Body of pancreas (tissue), 4 donors: ENCODE results near the gene PACS1. TPM values are rescaled to one million over a fixed set of nuclear protein-coding genes. Genes with fewer than 3 reads are reported as not detected.
A peak's percentile ranks its signal among the peaks of the same experiment; 100 is the strongest.
"Not testable (repeated sequence)": the region's sequence is repeated elsewhere in the genome, so short reads cannot be mapped to it uniquely, and the experiment has no call there.

Experiments used
- ATAC-seq: fragments of 150-250 bp; one replicate; pipeline ENCODE4 v1.9.1; 2016
- DNase-seq, 4 donors: peaks; one replicate each; pipeline ENCODE4 v3.0.0-alpha.2; 2019
- H3K27ac ChIP-seq, 4 donors: fragments of 200-600 bp; sonication (generic); 1 replicate in 3 of 4; 2 replicates in 1 of 4; pipeline versions ENCODE4 v1.5.1 to v1.6.1; 2016 to 2019; ENCODE audit warnings: mild to moderate bottlenecking in 1 of 4, mixed read lengths in 1 of 4, moderate library complexity in 1 of 4
- H3K27me3 ChIP-seq, 2 donors: fragments of 200-600 bp; sonication (generic); one replicate each; pipeline ENCODE4 v1.6.0; 2016; ENCODE audit warnings: mild to moderate bottlenecking in 1 of 2
- H3K36me3 ChIP-seq, 2 donors: fragments of 200-600 bp; sonication (generic); replicated peaks in 1 of 2; 2 replicates each; pipeline ENCODE4 v1.5.1; 2016; ENCODE audit warnings: low read depth in 2 of 2; ENCODE audit not compliant: insufficient read depth in 1 of 2
- H3K4me1 ChIP-seq: fragments of 200-600 bp; sonication (generic); one replicate; pipeline ENCODE4 v1.6.0; 2016
- H3K4me3 ChIP-seq, 2 donors: fragments of 200-600 bp; sonication (generic); 1 replicate in 1 of 2; 2 replicates in 1 of 2; pipeline ENCODE4 v1.5.1; 2016 to 2019
- H3K9me3 ChIP-seq, 3 donors: fragments of 200-600 bp; sonication (generic); 1 replicate in 2 of 3; 2 replicates in 1 of 3; pipeline ENCODE4 v1.5.1; 2016
- POLR2A ChIP-seq, 3 donors: fragments of 450-650 bp; IDR thresholded peaks; one replicate each; pipeline ENCODE4 v1.6.1; 2016; ENCODE audit warnings: antibody characterized with exemption in 3 of 3, mild to moderate bottlenecking in 2 of 3
- WGBS, 2 donors: methylation state at CpG; one replicate each; pipeline ENCODE4 v1.1.5; 2017; 5-methylcytosine and 5-hydroxymethylcytosine counted together
- intact Hi-C: fragments of 100-400 bp; cut with DNase I; formaldehyde crosslinking; loops from one replicate; pipeline ENCODE4 v1.15.1; 2023
- total RNA-seq, 2 donors: library from RNA; depleted of rRNA; stranded (reverse); fragments of >200 nt; gene quantifications; one replicate each; pipeline ENCODE4 v1.1.0, GENCODE V29; 2016
- TF ChIP-seq, protein P1 (sequence below), 7 experiments: fragments of 450-650 bp in 4 of 7; fragments of 200-600 bp in 3 of 7; sonication (generic) in 3 of 7; IDR thresholded peaks; one replicate each; pipeline ENCODE4 v1.5.1; 2016 to 2019; ENCODE audit warnings: antibody characterized with exemption in 7 of 7

PACS1 gene
- total RNA-seq, 2 donors from 2014 or later = 17.5 to 19.7 TPM

DNA sequence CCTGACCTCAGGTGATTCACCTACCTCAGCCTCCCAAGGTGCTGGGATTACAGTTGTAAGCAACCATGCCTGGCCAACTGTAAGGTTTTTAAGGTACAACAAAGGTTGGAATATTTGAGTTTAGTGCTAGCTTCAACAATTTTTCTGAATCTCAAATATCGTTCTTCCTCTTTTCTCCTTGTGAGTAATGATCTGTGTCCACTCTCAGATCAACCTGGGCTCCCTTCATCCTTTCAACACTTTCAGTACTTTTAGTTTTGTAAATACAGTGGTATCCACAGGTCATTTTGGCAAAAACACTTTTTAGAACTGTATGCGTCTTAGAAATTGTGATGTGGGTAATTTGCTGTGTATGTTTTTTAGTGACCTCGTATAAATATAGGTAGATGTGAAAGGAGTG, 7.9 kb downstream of the PACS1 start:
- WGBS, 2 donors = 89 to 92% methylated on average over 3 of the region's 3 CpGs
- intact Hi-C loops = no loop called here

DNA sequence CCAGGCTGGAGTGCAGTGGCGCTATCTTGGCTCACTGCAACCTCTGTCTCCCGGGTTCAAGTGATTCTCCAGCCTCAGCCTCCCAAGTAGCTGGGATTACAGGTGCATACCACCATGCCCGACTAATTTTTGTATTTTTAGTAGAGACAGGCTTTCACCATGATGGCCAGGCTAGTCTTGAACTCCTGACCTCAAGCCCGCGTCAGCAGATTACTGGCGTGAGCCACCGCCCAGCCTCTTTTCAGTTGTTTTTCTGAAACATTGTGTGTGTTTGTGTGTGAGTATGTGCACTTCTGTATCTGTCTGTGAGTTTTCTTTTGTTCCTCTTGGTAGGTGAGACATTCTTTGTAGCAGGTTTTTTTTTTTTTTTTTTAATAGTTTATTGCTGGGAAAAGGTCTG, 8.9 kb downstream of the PACS1 start:
- H3K27ac ChIP-seq, H3K4me3 ChIP-seq, H3K9me3 ChIP-seq, intact Hi-C loops, ATAC-seq, H3K27me3 ChIP-seq, DNase-seq, H3K36me3 ChIP-seq: not testable (repeated sequence)
- peaks cover 38% of the 10 kb centered on the region for H3K4me1 ChIP-seq
- 88 to 93% methylated on average over 7 of the region's 7 CpGs for WGBS, 2 donors

More for the DNA sequence above, 7.9 kb downstream of the PACS1 start:
- peaks cover 28% of the 10 kb centered on the region for H3K4me1 ChIP-seq
- H3K36me3 ChIP-seq = no peaks in the 10 kb centered on the region
- no peak overlapping the region for H3K27ac ChIP-seq
- no peak for TF ChIP-seq POLR2A (IDR thresholded peaks at IDR 0.05)
- H3K27me3 ChIP-seq = no peaks in the 10 kb centered on the region
- ATAC-seq (no peak), DNase-seq (no peak)
- H3K4me3 ChIP-seq = no peak overlapping the region
- H3K9me3 ChIP-seq = no peaks in the 10 kb centered on the region

DNA sequence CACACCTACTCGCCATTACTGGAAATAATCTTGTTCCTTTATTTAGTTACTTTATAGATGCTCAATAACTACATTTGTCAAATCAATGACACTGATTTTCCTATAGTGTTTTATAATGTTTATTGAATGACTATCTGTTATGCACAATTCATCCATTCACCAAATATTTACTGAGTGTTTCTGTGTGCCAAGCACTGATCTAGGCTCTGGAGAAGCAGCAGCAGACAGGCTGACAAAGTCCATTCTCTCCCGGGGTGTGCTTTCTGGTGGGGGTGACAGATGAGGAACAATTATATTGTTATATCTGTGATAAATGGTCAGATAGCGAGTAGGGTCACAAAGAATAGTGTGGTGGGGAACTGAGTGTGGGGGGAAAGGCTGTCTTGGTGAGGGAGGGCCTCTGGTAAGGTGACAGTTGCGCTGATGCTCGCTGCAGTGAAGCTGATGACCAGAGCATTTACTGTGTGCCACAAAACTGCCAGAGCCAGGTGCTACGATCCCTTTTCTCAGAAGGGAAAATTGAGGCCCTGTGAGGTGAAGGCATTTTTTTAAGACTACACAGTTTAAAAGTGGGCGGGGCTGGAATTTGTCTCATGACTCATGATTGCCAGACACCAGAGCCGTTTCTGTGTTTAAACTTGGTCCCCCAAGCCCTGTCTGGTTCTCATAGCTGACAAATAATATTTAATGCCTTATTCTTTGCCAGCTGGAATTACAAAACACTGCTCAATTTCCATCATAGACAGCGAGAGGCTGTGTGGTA, 10.2 kb downstream of the PACS1 start:
- DNase-seq (peak; percentile 33 to 67 (median 58)), ATAC-seq (peak; percentile 45)
- Histone ChIP-seq H3K4me3 (no peak overlapping the region), H3K36me3 (no peaks in the 10 kb centered on the region), H3K27ac (peak overlapping the region in 1 of 4 donors; percentile 70), H3K9me3 (no peaks in the 10 kb centered on the region), H3K27me3 (no peaks in the 10 kb centered on the region), H3K4me1 (peaks cover 49% of the 10 kb centered on the region)
- 59 to 65% methylated on average over 9 of the region's 9 CpGs for WGBS, 2 donors
- TF ChIP-seq, protein P1, sequence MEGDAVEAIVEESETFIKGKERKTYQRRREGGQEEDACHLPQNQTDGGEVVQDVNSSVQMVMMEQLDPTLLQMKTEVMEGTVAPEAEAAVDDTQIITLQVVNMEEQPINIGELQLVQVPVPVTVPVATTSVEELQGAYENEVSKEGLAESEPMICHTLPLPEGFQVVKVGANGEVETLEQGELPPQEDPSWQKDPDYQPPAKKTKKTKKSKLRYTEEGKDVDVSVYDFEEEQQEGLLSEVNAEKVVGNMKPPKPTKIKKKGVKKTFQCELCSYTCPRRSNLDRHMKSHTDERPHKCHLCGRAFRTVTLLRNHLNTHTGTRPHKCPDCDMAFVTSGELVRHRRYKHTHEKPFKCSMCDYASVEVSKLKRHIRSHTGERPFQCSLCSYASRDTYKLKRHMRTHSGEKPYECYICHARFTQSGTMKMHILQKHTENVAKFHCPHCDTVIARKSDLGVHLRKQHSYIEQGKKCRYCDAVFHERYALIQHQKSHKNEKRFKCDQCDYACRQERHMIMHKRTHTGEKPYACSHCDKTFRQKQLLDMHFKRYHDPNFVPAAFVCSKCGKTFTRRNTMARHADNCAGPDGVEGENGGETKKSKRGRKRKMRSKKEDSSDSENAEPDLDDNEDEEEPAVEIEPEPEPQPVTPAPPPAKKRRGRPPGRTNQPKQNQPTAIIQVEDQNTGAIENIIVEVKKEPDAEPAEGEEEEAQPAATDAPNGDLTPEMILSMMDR (IDR thresholded peaks at IDR 0.05) = no peak
- TF ChIP-seq POLR2A (IDR thresholded peaks at IDR 0.05) = no peak
- intact Hi-C loops = no loop called here

DNA sequence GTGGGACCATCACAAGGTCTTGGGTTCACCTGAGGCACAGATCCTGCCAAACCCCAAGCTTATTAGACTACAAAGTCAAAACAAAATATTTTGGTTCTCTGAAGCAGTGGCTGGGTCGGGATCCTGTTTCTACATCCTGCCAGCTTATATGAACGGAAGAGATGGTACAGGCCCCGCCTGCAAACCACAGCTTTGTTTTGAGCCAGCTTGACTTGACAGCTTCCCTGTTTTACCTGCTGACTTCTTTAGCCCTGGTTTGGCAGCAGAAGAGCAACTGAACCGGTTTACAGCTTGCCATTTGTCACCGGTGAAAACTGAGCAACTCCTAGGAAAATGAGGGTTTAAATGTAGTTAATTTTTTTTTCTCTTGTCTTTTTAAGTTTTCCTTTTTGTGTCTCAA, 11.4 kb downstream of the PACS1 start:
- peak; percentile 43 for ATAC-seq

DNA sequence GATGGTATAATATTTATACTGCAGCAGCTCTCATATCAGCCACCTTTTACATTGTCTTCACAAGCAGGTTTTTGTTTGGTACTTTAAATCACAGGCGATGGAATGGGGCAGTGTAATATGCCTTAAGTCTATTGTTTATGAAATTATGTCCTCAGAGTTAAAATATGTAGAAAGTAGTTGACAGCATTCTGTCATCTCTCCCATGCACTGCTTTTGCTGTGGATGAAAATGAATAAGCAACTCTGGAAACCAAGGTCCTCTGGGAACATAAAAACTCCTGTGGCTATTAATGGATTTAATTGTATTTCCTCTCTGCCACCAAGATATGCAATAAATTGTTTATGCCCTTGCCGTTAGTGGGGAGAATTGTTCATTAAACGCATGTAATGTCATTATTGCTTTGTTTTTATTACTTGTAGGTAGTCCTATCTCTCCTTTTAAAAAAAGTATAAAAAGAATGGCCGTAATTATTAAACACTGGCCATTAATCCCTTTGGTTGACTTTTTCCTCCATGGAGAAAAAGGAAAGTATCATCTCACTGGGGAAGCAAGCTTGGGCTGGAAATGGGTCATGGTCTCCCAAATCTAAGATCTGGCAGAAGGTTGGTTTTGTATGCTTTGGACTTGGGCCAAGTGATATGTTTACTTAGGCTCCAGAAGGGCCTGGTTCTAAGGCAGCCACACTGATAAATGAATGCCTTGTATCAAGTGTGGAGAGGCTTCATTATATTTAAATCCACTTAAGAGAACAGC, 13.1 kb downstream of the PACS1 start:
- H3K27me3 ChIP-seq = no peaks in the 10 kb centered on the region
- TF ChIP-seq POLR2A (IDR thresholded peaks at IDR 0.05) = no peak
- TF ChIP-seq, protein P1 (IDR thresholded peaks at IDR 0.05) = no peak
- DNase-seq (peak; percentile 41 to 72 (median 57)), ATAC-seq (peak; percentile 67)
- no peaks in the 10 kb centered on the region for H3K36me3 ChIP-seq
- peak overlapping the region in 3 of 4 donors; percentile 10 to 59 (median 12) for H3K27ac ChIP-seq
- H3K9me3 ChIP-seq = no peaks in the 10 kb centered on the region
- H3K4me1 ChIP-seq = peaks cover 51% of the 10 kb centered on the region
- 27 to 28% methylated on average over 4 of the region's 4 CpGs for WGBS, 2 donors
- no peak overlapping the region for H3K4me3 ChIP-seq
- intact Hi-C loops = no loop called here

More for the DNA sequence above, 11.4 kb downstream of the PACS1 start:
- DNase-seq = peak; percentile 29 to 83 (median 78)
- Histone ChIP-seq H3K9me3 (no peaks in the 10 kb centered on the region), H3K36me3 (no peaks in the 10 kb centered on the region), H3K27me3 (no peaks in the 10 kb centered on the region), H3K4me3 (no peak overlapping the region), H3K27ac (peak overlapping the region in 3 of 4 donors; percentile 26 to 70 (median 34)), H3K4me1 (peaks cover 51% of the 10 kb centered on the region)
- TF ChIP-seq, protein P1 (IDR thresholded peaks at IDR 0.05) = no peak
- no peak for TF ChIP-seq POLR2A (IDR thresholded peaks at IDR 0.05)
- WGBS, 2 donors = 6 to 7% methylated on average over 5 of the region's 5 CpGs
- intact Hi-C loops = no loop called here
